Measurements from ENCODE around the gene ADCK1.

GRCh38 chr14:77902811-77903210 lies 102.9 kb downstream of the ADCK1 start:
- no peak for TF ChIP-seq CTCF (IDR thresholded peaks at IDR 0.05)
- no peak for TF ChIP-seq EZH2 (IDR thresholded peaks at IDR 0.05; ENCODE audit: borderline replicate concordance, insufficient read depth, low read depth, low read length, poor library complexity, severe bottlenecking)

Data from B cell (primary cell).